K562 (cell line): Measurements from ENCODE around the gene PGP. TPM values are rescaled to one million over a fixed set of nuclear protein-coding genes. Genes with fewer than 3 reads are reported as not detected.

Source experiments
- ATAC-seq: fragments of 200-7000 bp; cut with Tn5 transposase; 3 replicates; pipeline ENCODE4 v1.9.1; 2020; ENCODE audit warnings: moderate library complexity
- BruUV-seq: library from RNA; stranded (reverse); fragments of 400-500 nt; replicated peaks from 2 replicates; lab custom pipeline; 2021; lab: Mats Ljungman, UMichigan
- CTCF ChIA-PET: fragments of 300-600 bp; formaldehyde crosslinking; extraction: SDS; loops from one replicate; lab custom pipeline; 2021; ENCODE audit warnings: low intra/inter-chr PET ratio; lab: Yijun Ruan, JAX
- POLR2A ChIA-PET: fragments of 300-600, 350-650 bp; sonication (Branson Sonifier 250); formaldehyde crosslinking; extraction: SDS; loops from one replicate; lab custom pipeline; 2021; ENCODE audit warnings: antibody characterized with exemption, inconsistent platforms; lab: Yijun Ruan, JAX
- DNase-seq, 4 experiments: peaks; one replicate each; pipeline versions ENCODE4 v3.0.0 to v3.0.0-alpha.2; 2011 to 2018; ENCODE audit warnings: low spot score in 3 of 4, mixed read lengths in 3 of 4; ENCODE audit errors: extremely low read depth in 1 of 4
- FAIRE-seq: peaks from 2 replicates; lab custom pipeline; 2011; peaks lifted over from hg19 to GRCh38; lab: Jason Lieb, UNC
- H2AFZ ChIP-seq: 2 replicates; pipeline ENCODE4 v1.6.0; 2011; ENCODE audit warnings: low read depth, low read length, control low read depth, inconsistent platforms
- H3K27ac ChIP-seq: fragments of 200-600 bp; 3 replicates; pipeline ENCODE4 v1.8.0; 2011; ENCODE audit warnings: low read depth, mild to moderate bottlenecking, control low read depth, inconsistent platforms, low read length, moderate library complexity, mixed read lengths; ENCODE audit errors: extremely low read depth
- H3K27me3 ChIP-seq, 2 experiments: fragments of 300-600 bp in 1 of 2; 2 replicates in 1 of 2; 3 replicates in 1 of 2; pipeline versions ENCODE4 v1.6.0 to v1.8.0; 2011; ENCODE audit warnings: inconsistent platforms in 2 of 2, low read length in 2 of 2, mild to moderate bottlenecking in 1 of 2, mixed read lengths in 1 of 2, moderate library complexity in 1 of 2; ENCODE audit not compliant: control insufficient read depth in 2 of 2, insufficient read depth in 2 of 2
- H3K36me3 ChIP-seq: fragments of 300-600 bp; 3 replicates; pipeline ENCODE4 v1.8.0; 2011; ENCODE audit warnings: mild to moderate bottlenecking, low read length, inconsistent platforms; ENCODE audit not compliant: control insufficient read depth, insufficient read depth
- H3K4me1 ChIP-seq, 2 experiments: fragments of 200-600 bp in 1 of 2; replicated peaks in 1 of 2; 2 replicates in 1 of 2; 3 replicates in 1 of 2; pipeline versions ENCODE4 v1.5.1 to v1.8.0; 2011; ENCODE audit warnings: inconsistent platforms in 2 of 2, low read length in 2 of 2, mild to moderate bottlenecking in 1 of 2, mixed read lengths in 1 of 2, moderate library complexity in 1 of 2; ENCODE audit not compliant: control insufficient read depth in 2 of 2, insufficient read depth in 2 of 2
- H3K4me2 ChIP-seq: 2 replicates; pipeline ENCODE4 v1.6.1; 2011; ENCODE audit warnings: low read length, control low read depth, inconsistent platforms, mixed read lengths; ENCODE audit not compliant: insufficient read depth
- H3K4me3 ChIP-seq: fragments of 200-600 bp; sonication (generic), shearing (Covaris generic); 2 replicates; pipeline ENCODE4 v1.5.1; 2016; ENCODE audit warnings: control low read depth, inconsistent platforms
- H3K79me2 ChIP-seq: fragments of 200-600 bp; 3 replicates; pipeline ENCODE4 v1.8.0; 2011; ENCODE audit warnings: low read length, inconsistent platforms; ENCODE audit not compliant: control insufficient read depth, insufficient read depth
- H3K9ac ChIP-seq, 2 experiments: 2 replicates each; pipeline versions ENCODE4 v1.6.0 to v1.6.1; 2011; ENCODE audit warnings: low read depth in 2 of 2, low read length in 2 of 2, control low read depth in 1 of 2, inconsistent platforms in 1 of 2, mild to moderate bottlenecking in 1 of 2, mixed read lengths in 1 of 2; ENCODE audit not compliant: insufficient read depth in 1 of 2
- H3K9me1 ChIP-seq: one replicate; pipeline ENCODE4 v1.6.0; 2011; ENCODE audit warnings: inconsistent platforms, mild to moderate bottlenecking, low read length, moderate library complexity; ENCODE audit not compliant: control insufficient read depth, insufficient read depth
- H3K9me3 ChIP-seq: replicated peaks from 2 replicates; pipeline ENCODE4 v1.5.1; 2011; ENCODE audit warnings: low read depth, low read length, inconsistent platforms; ENCODE audit not compliant: control insufficient read depth, insufficient read depth
- H4K20me1 ChIP-seq: replicated peaks from 2 replicates; pipeline ENCODE4 v1.6.1; 2011; ENCODE audit warnings: low read length, inconsistent platforms, mixed read lengths; ENCODE audit not compliant: control insufficient read depth, insufficient read depth
- CREBBP ChIP-seq: IDR thresholded peaks from one replicate; pipeline ENCODE4 v1.6.1; 2012; ENCODE audit warnings: low read depth, mild to moderate bottlenecking, control low read depth, inconsistent platforms, low read length
- FIP1L1 ChIP-seq: fragments of 200-400 bp; formaldehyde crosslinking; IDR thresholded peaks from 2 replicates; pipeline ENCODE4 v1.6.1; 2018; ENCODE audit warnings: mild to moderate bottlenecking, low read depth, low read length; ENCODE audit not compliant: poor library complexity, severe bottlenecking
- KAT8 ChIP-seq: fragments of 450-650 bp; IDR thresholded peaks from 2 replicates; pipeline ENCODE4 v1.6.1; 2016; ENCODE audit warnings: low read depth, mild to moderate bottlenecking
- MEIS2 ChIP-seq: fragments of 450-650 bp; IDR thresholded peaks from 2 replicates; pipeline ENCODE4 v1.6.1; 2014; ENCODE audit warnings: mild to moderate bottlenecking; ENCODE audit not compliant: partially characterized antibody
- NR4A1 ChIP-seq, 2 experiments: fragments of 250-450 bp in 1 of 2; fragments of 450-650 bp in 1 of 2; sonication (Bioruptor Pico) in 1 of 2; IDR thresholded peaks; 2 replicates each; pipeline versions ENCODE4 v1.4.0 to v1.6.1; 2016 to 2020; ENCODE audit warnings: mild to moderate bottlenecking in 2 of 2, missing compliant biosample characterization in 1 of 2, missing genetic modification characterization in 1 of 2, moderate library complexity in 1 of 2
- POLR2G ChIP-seq: fragments of 200-400 bp; formaldehyde crosslinking; IDR thresholded peaks from 2 replicates; pipeline ENCODE4 v1.6.1; 2017; ENCODE audit warnings: low read depth, mild to moderate bottlenecking, antibody characterized with exemption, low read length, moderate library complexity
- PURB ChIP-seq: sonication (generic); formaldehyde crosslinking; IDR thresholded peaks from 2 replicates; pipeline ENCODE4 v1.9.0; 2021; ENCODE audit warnings: low read depth, mild to moderate bottlenecking, missing genetic modification reagents
- RBFOX2 ChIP-seq: fragments of 200-400 bp; formaldehyde crosslinking; IDR thresholded peaks from 2 replicates; pipeline ENCODE4 v1.6.1; 2017; ENCODE audit warnings: low read depth, mild to moderate bottlenecking, low read length, moderate library complexity
- ZBED1 ChIP-seq: IDR thresholded peaks from 2 replicates; pipeline ENCODE4 v1.6.1; 2014
- WGBS: fragments of 100-300 bp; shearing (Covaris generic); methylation state at CpG from one replicate; pipeline ENCODE4 v1.1.6; 2016; ENCODE audit warnings: low coverage, mixed read lengths; ENCODE audit not compliant: insufficient coverage; ENCODE audit errors: missing lambda C conversion rate; 5-methylcytosine and 5-hydroxymethylcytosine counted together
- in situ Hi-C: fragments of 300-500 bp; cut with MboI; formaldehyde crosslinking; loops from 4 replicates; pipeline ENCODE4 v1.15.0; 2018; ENCODE audit warnings: inconsistent platforms, mixed read lengths
- intact Hi-C: fragments of 100-400 bp; cut with micrococcal nuclease; formaldehyde crosslinking; loops from 2 replicates; pipeline ENCODE4 v1.14.2; 2022
- polyA plus RNA-seq, 8 experiments: library from polyadenylated mRNA; depleted of rRNA in 4 of 8; stranded (reverse) in 5 of 8; unstranded in 3 of 8; fragments of >200 nt; fragmentation: Nextera tagmentation in 2 of 8; fragmentation: Illumina TruSeq in 1 of 8; extraction: Ambion mirVana in 2 of 8; extraction: Trizol in 1 of 8; gene quantifications; 2 replicates each; pipeline versions ENCODE4 v1.2.1 to v1.2.3, GENCODE V29; 2011 to 2014; ENCODE audit warnings: inconsistent platforms in 1 of 8, missing spikeins in 1 of 8
- total RNA-seq, 7 experiments: library from RNA; depleted of rRNA in 6 of 7; stranded (reverse); fragments of >200 nt in 6 of 7; fragmentation: Illumina TruSeq in 2 of 7; extraction: Trizol in 2 of 7; gene quantifications; 2 replicates each; pipeline versions ENCODE4 v1.2.1 to v1.2.3, GENCODE V29; 2011 to 2021; ENCODE audit warnings: low replicate concordance in 1 of 7
- TF ChIP-seq, protein P1 (sequence below): fragments of 450-650 bp; conservative IDR thresholded peaks from 2 replicates; pipeline ENCODE4 v1.6.1; 2016; ENCODE audit warnings: missing genetic modification characterization, low read depth, mild to moderate bottlenecking, missing compliant biosample characterization, moderate library complexity
- TF ChIP-seq, protein P2 (sequence below): fragments of 250-450 bp; sonication (Bioruptor Pico); IDR thresholded peaks from 2 replicates; pipeline ENCODE4 v1.5.0; 2021; ENCODE audit warnings: mild to moderate bottlenecking, borderline replicate concordance

The PGP gene
- total and polyA plus RNA-seq, 9 of the 15 experiments (the other 6 are each of a cell fraction or from before 2014, with no cell fraction given) = 1.1 to 57.6 (median 19.6) TPM

DNA sequence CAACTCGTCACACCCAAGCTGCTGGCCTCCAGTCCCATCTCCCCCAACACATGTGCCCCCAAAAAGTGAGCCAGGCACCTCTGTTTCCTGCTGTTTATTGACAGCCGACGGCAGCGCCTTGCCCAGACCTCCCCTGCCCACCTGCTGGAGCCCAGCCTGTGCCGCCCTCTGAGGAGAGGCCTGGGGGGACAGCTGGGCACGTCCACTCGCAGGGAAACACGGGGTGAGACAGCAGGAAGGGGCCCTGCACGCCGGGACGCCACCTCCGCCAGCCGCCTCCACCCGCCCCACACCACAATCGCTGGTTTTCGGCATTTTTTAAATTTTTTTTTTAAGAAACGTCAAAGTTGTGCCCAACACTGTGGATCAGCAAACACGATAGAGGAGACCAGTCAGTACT is 37.5 kb downstream of the PGP start:
- TF ChIP-seq CREBBP (no peak), RBFOX2 (peak; percentile 4; the same call in 1 of the 2 replicates), POLR2G (peak; percentile 61), NR4A1 (CRISPR knock-in tag; IDR thresholded peaks at IDR 0.05) (no peak), NR4A1 (tag; IDR thresholded peaks at IDR 0.05) (no peak)
- H3K9me3 ChIP-seq = no peaks in the 10 kb centered on the region
- no peaks in the 10 kb centered on the region; the same call in 1 of the 2 replicates for H4K20me1 ChIP-seq
- no peaks in the 10 kb centered on the region for H3K9me1 ChIP-seq
- H3K4me2 ChIP-seq = no peak overlapping the region
- H3K9ac ChIP-seq = no peak overlapping the region; a peak in 1 of 4 replicates
- ATAC-seq (no peak), DNase-seq (no peak), FAIRE-seq (no peak)
- in situ Hi-C loops = no loop called here
- 84% methylated on average over 13 of the region's 18 CpGs for WGBS
- BruUV-seq = no TSS peak
- H3K79me2 ChIP-seq = no peaks in the 10 kb centered on the region
- no peak overlapping the region for H3K4me3 ChIP-seq
- intact Hi-C loops = no loop called here
- H3K27ac ChIP-seq = no peak overlapping the region
- peaks cover 2 to 75% of the 10 kb centered on the region in 2 experiments; a peak in 3 of 5 replicates for H3K4me1 ChIP-seq
- ChIA-PET CTCF (no interaction called here), POLR2A (interaction anchor here (0.6 to 1.1 kb wide), 3 partner anchors 9 to 22 kb away, joined by 3 to 7 read pairs (median 5); partner anchors contain the start of gene TRAF7)
- no peak overlapping the region for H2AFZ ChIP-seq
- H3K36me3 ChIP-seq = peaks cover 51% of the 10 kb centered on the region; the same call in 1 of the 3 replicates
- H3K27me3 ChIP-seq = no peaks in the 10 kb centered on the region

DNA sequence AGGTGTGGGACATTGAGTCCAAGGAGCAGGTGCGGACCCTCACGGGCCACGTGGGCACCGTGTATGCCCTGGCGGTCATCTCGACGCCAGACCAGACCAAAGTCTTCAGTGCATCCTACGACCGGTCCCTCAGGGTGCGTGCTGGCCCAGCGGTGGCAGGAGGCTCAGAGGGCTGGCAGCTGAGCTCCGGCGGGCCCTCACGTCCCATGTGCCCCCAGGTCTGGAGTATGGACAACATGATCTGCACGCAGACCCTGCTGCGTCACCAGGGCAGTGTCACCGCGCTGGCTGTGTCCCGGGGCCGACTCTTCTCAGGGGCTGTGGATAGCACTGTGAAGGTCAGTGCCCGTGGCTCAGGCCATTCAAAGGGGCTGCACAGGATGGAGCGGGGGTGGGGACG is 38.6 kb downstream of the PGP start:
- Histone ChIP-seq H3K9me1 (no peaks in the 10 kb centered on the region), H2AFZ (no peak overlapping the region), H3K36me3 (peaks cover 62% of the 10 kb centered on the region; the same call in 1 of the 3 replicates), H3K4me3 (no peak overlapping the region), H3K79me2 (no peaks in the 10 kb centered on the region), H4K20me1 (no peaks in the 10 kb centered on the region; the same call in 1 of the 2 replicates), H3K27me3 (no peaks in the 10 kb centered on the region), H3K4me1 (peaks cover 0 to 68% of the 10 kb centered on the region in 2 experiments; a peak in 2 of 5 replicates), H3K9me3 (no peaks in the 10 kb centered on the region), H3K27ac (no peak overlapping the region), H3K9ac (no peak overlapping the region), H3K4me2 (no peak overlapping the region)
- POLR2A ChIA-PET = no interaction called here
- intact Hi-C loops = no loop called here
- ATAC-seq (no peak), DNase-seq (no peak), FAIRE-seq (no peak)
- WGBS = 97% methylated on average over 11 of the region's 23 CpGs
- CTCF ChIA-PET = no interaction called here
- BruUV-seq = no TSS peak
- in situ Hi-C loops = no loop called here
- TF ChIP-seq CREBBP (no peak), KAT8 (no peak), FIP1L1 (peak; percentile 16), ZBED1 (no peak), MEIS2 (no peak), PURB (CRISPR knock-in tag) (no peak), POLR2G (peak; percentile 45; the same call in 1 of the 2 replicates)
- TF ChIP-seq, protein P1, sequence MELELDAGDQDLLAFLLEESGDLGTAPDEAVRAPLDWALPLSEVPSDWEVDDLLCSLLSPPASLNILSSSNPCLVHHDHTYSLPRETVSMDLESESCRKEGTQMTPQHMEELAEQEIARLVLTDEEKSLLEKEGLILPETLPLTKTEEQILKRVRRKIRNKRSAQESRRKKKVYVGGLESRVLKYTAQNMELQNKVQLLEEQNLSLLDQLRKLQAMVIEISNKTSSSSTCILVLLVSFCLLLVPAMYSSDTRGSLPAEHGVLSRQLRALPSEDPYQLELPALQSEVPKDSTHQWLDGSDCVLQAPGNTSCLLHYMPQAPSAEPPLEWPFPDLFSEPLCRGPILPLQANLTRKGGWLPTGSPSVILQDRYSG (tag) = no peak
- TF ChIP-seq, protein P2, sequence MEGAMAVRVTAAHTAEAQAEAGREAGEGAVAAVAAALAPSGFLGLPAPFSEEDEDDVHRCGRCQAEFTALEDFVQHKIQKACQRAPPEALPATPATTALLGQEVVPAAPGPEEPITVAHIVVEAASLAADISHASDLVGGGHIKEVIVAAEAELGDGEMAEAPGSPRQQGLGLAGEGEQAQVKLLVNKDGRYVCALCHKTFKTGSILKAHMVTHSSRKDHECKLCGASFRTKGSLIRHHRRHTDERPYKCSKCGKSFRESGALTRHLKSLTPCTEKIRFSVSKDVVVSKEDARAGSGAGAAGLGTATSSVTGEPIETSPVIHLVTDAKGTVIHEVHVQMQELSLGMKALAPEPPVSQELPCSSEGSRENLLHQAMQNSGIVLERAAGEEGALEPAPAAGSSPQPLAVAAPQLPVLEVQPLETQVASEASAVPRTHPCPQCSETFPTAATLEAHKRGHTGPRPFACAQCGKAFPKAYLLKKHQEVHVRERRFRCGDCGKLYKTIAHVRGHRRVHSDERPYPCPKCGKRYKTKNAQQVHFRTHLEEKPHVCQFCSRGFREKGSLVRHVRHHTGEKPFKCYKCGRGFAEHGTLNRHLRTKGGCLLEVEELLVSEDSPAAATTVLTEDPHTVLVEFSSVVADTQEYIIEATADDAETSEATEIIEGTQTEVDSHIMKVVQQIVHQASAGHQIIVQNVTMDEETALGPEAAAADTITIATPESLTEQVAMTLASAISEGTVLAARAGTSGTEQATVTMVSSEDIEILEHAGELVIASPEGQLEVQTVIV (CRISPR knock-in tag) = no peak
